ENCODE measurements around the gene RAB40C. TPM values are rescaled to one million over a fixed set of nuclear protein-coding genes. Genes with fewer than 3 reads are reported as not detected.

The RAB40C gene
- total RNA-seq, 6 donors from 2014 or later = 40.5 to 101 (median 61.5) TPM

- peak; percentile 96 to 100 for DNase-seq
- Histone ChIP-seq H3K36me3 (no peaks in the 10 kb centered on the region), H3K4me1 (peaks cover 43 to 61% (median 56%) of the 10 kb centered on the region in 4 donors), H3K9me3 (no peaks in the 10 kb centered on the region), H3K27ac (peak overlapping the region; percentile 95 to 98 (median 96)), H3K4me3 (peak overlapping the region; percentile 46 to 96 (median 82)), H3K27me3 (no peaks in the 10 kb centered on the region)
- WGBS, 2 donors = 0 to 3% methylated on average over 13 to 66 of the region's 107 CpGs
- ATAC-seq (ENCODE audit: low FRiP score in 2 of 2) = peak; percentile 93 to 95
- TF ChIP-seq EP300 (IDR thresholded peaks at IDR 0.05) (peak in 1 of 4 donors; percentile 18), POLR2AphosphoS5 (IDR thresholded peaks at IDR 0.05) (peak; percentile 85 to 90), CTCF (IDR thresholded peaks at IDR 0.05) (peak in 3 of 6 experiments; percentile 22 to 30 (median 24)), POLR2A (IDR thresholded peaks at IDR 0.05) (peak in 3 of 4 donors; percentile 89 to 97 (median 96))
Measured at GRCh38 chr16:588889-589657, 793 bp upstream of the RAB40C start.

GRCh38 chr16:590188-590814 lies 435 bp downstream of the RAB40C start:
- TF ChIP-seq POLR2AphosphoS5 (IDR thresholded peaks at IDR 0.05) = no peak
- peak in 2 of 4 donors; percentile 48 to 57 for TF ChIP-seq POLR2A (IDR thresholded peaks at IDR 0.05)
- no peak for TF ChIP-seq EP300 (IDR thresholded peaks at IDR 0.05)
- peak in 2 of 6 experiments; percentile 20 to 25 for TF ChIP-seq CTCF (IDR thresholded peaks at IDR 0.05)
- 0% methylated on average over 5 to 25 of the region's 71 CpGs for WGBS, 2 donors
- Histone ChIP-seq H3K27ac (peak overlapping the region; percentile 86 to 92 (median 90)), H3K27me3 (no peaks in the 10 kb centered on the region), H3K36me3 (peaks cover 0 to 3% (median 0%) of the 10 kb centered on the region in 4 donors), H3K4me1 (peaks cover 47 to 72% (median 67%) of the 10 kb centered on the region in 4 donors), H3K9me3 (no peaks in the 10 kb centered on the region), H3K4me3 (peak overlapping the region; percentile 69 to 96 (median 84))
- DNase-seq = no peak
- no peak for ATAC-seq (ENCODE audit: low FRiP score in 2 of 2)

- no peak for ATAC-seq (ENCODE audit: low FRiP score in 2 of 2)
- TF ChIP-seq POLR2A (IDR thresholded peaks at IDR 0.05) (no peak), CTCF (IDR thresholded peaks at IDR 0.05) (no peak), POLR2AphosphoS5 (IDR thresholded peaks at IDR 0.05) (no peak), EP300 (IDR thresholded peaks at IDR 0.05) (no peak)
- Histone ChIP-seq H3K9me3 (no peaks in the 10 kb centered on the region), H3K4me1 (peaks cover 50 to 76% (median 69%) of the 10 kb centered on the region in 4 donors), H3K27ac (peak overlapping the region; percentile 86 to 92 (median 90)), H3K36me3 (peaks cover 0 to 3% (median 0%) of the 10 kb centered on the region in 4 donors), H3K4me3 (peak overlapping the region; percentile 69 to 96 (median 84)), H3K27me3 (no peaks in the 10 kb centered on the region)
- DNase-seq = no peak
- 47% methylated on average over 10 of the region's 10 CpGs for WGBS, 2 donors
Measured at GRCh38 chr16:590815-591200, 942 bp downstream of the RAB40C start.

GRCh38 chr16:591231-591630 lies 1.4 kb downstream of the RAB40C start:
- Histone ChIP-seq H3K4me1 (peaks cover 50 to 78% (median 73%) of the 10 kb centered on the region in 4 donors), H3K4me3 (peak overlapping the region in 3 of 4 donors; percentile 69 to 96 (median 93)), H3K36me3 (peaks cover 0 to 4% (median under 1%) of the 10 kb centered on the region in 4 donors), H3K27ac (peak overlapping the region; percentile 85 to 91 (median 87)), H3K27me3 (no peaks in the 10 kb centered on the region), H3K9me3 (no peaks in the 10 kb centered on the region)
- DNase-seq (no peak), ATAC-seq (ENCODE audit: low FRiP score in 2 of 2) (no peak)
- 55 to 57% methylated on average over 8 of the region's 8 CpGs for WGBS, 2 donors
- TF ChIP-seq POLR2AphosphoS5 (IDR thresholded peaks at IDR 0.05) (no peak), POLR2A (IDR thresholded peaks at IDR 0.05) (peak in 1 of 4 donors; percentile 18)

- Histone ChIP-seq H3K9me3 (no peaks in the 10 kb centered on the region), H3K4me3 (peak overlapping the region in 3 of 4 donors; percentile 69 to 96 (median 93)), H3K27me3 (no peaks in the 10 kb centered on the region), H3K4me1 (peaks cover 50 to 78% (median 75%) of the 10 kb centered on the region in 4 donors), H3K36me3 (peaks cover 0 to 12% (median 4%) of the 10 kb centered on the region in 4 donors), H3K27ac (peak overlapping the region; percentile 85 to 91 (median 87))
- no peak for TF ChIP-seq CTCF (IDR thresholded peaks at IDR 0.05)
- TF ChIP-seq POLR2AphosphoS5 (IDR thresholded peaks at IDR 0.05) = no peak
- TF ChIP-seq EP300 (IDR thresholded peaks at IDR 0.05) = no peak
- no peak for TF ChIP-seq POLR2A (IDR thresholded peaks at IDR 0.05)
- ATAC-seq (ENCODE audit: low FRiP score in 2 of 2) (no peak), DNase-seq (no peak)
- WGBS, 2 donors = 54 to 72% methylated on average over 5 to 15 of the region's 15 CpGs
Measured at GRCh38 chr16:591892-592517, 2.1 kb downstream of the RAB40C start.
